Ishikawa (cell line): ENCODE results near the gene ABCB8.

Experiments used
- CEBPB ChIP-seq: IDR thresholded peaks from 2 replicates; pipeline ENCODE4 v1.6.1; 2012
- CREB1 ChIP-seq: IDR thresholded peaks from 2 replicates; pipeline ENCODE4 v1.6.1; 2012; ENCODE audit warnings: low read depth
- EGR1 ChIP-seq: IDR thresholded peaks from 2 replicates; pipeline ENCODE4 v1.6.1; 2012
- EP300 ChIP-seq: IDR thresholded peaks from 2 replicates; pipeline ENCODE4 v1.6.1; 2012; ENCODE audit warnings: borderline replicate concordance
- FOXM1 ChIP-seq: IDR thresholded peaks from 2 replicates; pipeline ENCODE4 v1.6.1; 2012; ENCODE audit warnings: low read depth, borderline replicate concordance
- NFIC ChIP-seq: IDR thresholded peaks from 2 replicates; pipeline ENCODE4 v1.6.1; 2012
- RAD21 ChIP-seq: IDR thresholded peaks from 2 replicates; pipeline ENCODE4 v1.6.1; 2012; ENCODE audit warnings: low read depth
- TAF1 ChIP-seq: IDR thresholded peaks from 2 replicates; pipeline ENCODE4 v1.6.1; 2012; ENCODE audit warnings: low read depth, mild to moderate bottlenecking
- TCF12 ChIP-seq: IDR thresholded peaks from 2 replicates; pipeline ENCODE4 v1.6.1; 2012; ENCODE audit warnings: low read depth
- TEAD4 ChIP-seq: IDR thresholded peaks from 2 replicates; pipeline ENCODE4 v1.6.1; 2012
- YY1 ChIP-seq: IDR thresholded peaks from 2 replicates; pipeline ENCODE4 v1.6.1; 2012; ENCODE audit warnings: low read depth
- ZBTB7A ChIP-seq: IDR thresholded peaks from 2 replicates; pipeline ENCODE4 v1.6.1; 2012; ENCODE audit warnings: low read depth
- TF ChIP-seq, protein P1 (sequence below): IDR thresholded peaks from 2 replicates; pipeline ENCODE4 v1.6.1; 2012; ENCODE audit warnings: low read depth, mild to moderate bottlenecking
- TF ChIP-seq, protein P2 (sequence below): IDR thresholded peaks from 2 replicates; pipeline ENCODE4 v1.6.1; 2012
- TF ChIP-seq, protein P3 (sequence below): IDR thresholded peaks from 2 replicates; pipeline ENCODE4 v1.6.1; 2012

Gene ABCB8

DNA sequence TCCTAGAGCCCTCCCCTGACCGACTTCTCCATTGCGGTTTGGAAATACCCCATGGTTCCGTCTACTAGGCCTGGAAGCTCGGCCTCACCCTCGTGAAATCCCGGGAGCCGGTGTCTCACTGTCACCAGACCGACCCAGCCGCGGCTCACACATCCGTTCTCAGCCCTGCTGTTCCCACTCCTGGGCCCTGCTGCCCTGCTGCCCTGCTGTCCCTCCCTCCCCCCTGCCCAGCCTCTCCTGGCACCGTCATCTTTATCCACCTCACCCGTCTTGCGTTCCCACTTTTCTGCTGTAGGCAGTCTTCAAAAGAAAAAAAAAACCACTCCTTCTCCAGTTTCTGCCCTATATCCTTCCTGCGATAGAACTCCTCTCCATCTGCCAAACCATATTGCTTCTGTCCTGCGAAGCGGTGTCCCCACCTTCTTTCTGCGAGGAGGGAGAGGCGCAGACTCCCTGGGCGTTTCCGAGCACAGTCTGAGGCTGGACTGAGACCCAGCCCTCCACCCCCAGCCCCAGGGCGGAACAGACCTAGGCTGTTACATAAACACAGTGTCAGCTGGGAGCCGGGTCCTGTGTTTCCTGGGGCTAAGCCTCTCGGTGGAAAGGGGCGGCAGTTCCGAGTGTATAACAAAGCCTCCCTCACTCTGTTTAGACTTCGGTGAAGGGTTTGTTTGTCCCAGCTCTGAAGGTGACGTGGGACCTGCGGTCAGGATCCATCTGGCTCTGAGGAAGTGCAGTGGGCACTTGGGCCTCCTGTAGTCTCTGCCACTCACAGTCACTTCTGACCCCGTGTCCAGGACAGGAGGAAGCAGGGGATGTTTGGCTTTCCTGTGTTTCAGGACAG lies 60.8 kb downstream of the ABCB8 start:
- TF ChIP-seq RAD21 (no peak), EP300 (no peak), CEBPB (no peak), FOXM1 (no peak), TEAD4 (no peak), YY1 (no peak), CREB1 (no peak), ZBTB7A (no peak), NFIC (no peak), EGR1 (no peak), TAF1 (no peak), TCF12 (no peak)
- TF ChIP-seq, protein P1, sequence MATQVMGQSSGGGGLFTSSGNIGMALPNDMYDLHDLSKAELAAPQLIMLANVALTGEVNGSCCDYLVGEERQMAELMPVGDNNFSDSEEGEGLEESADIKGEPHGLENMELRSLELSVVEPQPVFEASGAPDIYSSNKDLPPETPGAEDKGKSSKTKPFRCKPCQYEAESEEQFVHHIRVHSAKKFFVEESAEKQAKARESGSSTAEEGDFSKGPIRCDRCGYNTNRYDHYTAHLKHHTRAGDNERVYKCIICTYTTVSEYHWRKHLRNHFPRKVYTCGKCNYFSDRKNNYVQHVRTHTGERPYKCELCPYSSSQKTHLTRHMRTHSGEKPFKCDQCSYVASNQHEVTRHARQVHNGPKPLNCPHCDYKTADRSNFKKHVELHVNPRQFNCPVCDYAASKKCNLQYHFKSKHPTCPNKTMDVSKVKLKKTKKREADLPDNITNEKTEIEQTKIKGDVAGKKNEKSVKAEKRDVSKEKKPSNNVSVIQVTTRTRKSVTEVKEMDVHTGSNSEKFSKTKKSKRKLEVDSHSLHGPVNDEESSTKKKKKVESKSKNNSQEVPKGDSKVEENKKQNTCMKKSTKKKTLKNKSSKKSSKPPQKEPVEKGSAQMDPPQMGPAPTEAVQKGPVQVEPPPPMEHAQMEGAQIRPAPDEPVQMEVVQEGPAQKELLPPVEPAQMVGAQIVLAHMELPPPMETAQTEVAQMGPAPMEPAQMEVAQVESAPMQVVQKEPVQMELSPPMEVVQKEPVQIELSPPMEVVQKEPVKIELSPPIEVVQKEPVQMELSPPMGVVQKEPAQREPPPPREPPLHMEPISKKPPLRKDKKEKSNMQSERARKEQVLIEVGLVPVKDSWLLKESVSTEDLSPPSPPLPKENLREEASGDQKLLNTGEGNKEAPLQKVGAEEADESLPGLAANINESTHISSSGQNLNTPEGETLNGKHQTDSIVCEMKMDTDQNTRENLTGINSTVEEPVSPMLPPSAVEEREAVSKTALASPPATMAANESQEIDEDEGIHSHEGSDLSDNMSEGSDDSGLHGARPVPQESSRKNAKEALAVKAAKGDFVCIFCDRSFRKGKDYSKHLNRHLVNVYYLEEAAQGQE, result no peak
- TF ChIP-seq, protein P2, sequence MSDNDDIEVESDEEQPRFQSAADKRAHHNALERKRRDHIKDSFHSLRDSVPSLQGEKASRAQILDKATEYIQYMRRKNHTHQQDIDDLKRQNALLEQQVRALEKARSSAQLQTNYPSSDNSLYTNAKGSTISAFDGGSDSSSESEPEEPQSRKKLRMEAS, result no peak
- TF ChIP-seq, protein P3, sequence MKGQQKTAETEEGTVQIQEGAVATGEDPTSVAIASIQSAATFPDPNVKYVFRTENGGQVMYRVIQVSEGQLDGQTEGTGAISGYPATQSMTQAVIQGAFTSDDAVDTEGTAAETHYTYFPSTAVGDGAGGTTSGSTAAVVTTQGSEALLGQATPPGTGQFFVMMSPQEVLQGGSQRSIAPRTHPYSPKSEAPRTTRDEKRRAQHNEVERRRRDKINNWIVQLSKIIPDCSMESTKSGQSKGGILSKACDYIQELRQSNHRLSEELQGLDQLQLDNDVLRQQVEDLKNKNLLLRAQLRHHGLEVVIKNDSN, result no peak

DNA sequence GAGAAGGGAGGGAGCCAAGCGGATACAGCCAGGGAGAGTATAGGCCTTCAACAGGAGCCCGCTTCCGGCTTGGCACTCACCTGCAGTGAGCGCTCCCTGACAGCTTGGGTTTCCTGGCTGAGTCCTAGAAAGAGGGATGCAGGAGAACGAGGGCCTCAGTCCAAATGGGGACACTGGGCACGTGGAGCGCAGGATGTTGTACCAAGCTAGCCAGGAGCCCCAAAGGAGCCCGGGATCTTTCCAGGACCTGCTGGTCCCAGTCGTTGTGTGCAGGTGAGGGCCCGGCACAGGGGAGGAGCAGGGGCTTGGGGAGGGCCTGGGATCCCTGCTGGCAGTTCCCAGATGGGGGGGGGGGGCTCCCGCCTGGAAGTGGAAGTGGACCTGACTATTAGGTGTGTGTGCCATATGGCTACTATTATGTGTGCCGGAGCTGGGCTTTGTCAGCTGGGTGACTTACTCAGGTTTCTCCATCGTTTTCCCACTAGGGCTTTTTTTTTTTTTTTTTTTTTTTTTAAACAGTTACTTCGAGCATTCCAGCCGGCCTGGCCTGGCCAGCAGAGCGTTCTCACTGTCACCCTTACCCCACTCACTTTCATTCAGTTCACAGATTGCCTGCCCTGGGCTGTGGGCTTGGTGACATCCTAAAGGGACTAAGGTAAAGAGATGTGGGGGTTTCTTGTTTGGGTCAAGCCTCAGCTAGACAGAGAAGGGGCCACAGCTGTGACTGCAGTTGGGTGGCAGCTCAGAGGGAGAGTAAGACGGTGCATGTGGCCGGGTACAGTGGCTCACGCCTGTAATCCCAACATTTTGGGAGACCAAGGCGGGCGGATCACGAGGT lies 61.9 kb downstream of the ABCB8 start:
- TF ChIP-seq FOXM1 (no peak), YY1 (no peak), RAD21 (no peak), TCF12 (no peak), EP300 (no peak), EGR1 (no peak), TEAD4 (no peak), TAF1 (no peak), CREB1 (no peak), CEBPB (no peak), ZBTB7A (no peak), NFIC (no peak)
- TF ChIP-seq, protein P3, result no peak
- TF ChIP-seq, protein P1, result no peak

DNA sequence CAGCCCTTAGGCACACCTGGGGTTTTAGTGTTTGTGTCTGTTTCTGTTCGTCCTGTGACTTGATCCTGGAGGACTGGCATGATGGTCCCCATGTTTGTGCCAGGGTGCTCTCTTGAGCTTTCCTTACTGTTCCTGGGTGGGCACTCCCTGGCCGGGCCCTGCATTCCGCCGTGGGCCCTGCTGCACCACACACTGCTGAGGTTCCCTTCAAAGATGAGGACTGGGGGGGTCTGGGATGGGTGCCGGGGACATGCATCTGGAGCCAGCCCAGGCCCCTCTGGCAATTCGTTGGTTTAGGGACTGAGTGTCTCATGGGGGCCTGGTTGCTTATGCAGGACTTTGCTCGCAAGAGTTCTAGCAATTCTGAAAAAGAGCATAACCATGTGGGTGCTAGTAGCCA lies 62.8 kb downstream of the ABCB8 start:
- TF ChIP-seq, protein P2, result no peak
- TF ChIP-seq, protein P1, result no peak
- TF ChIP-seq RAD21 (no peak), EGR1 (no peak), CEBPB (no peak), YY1 (no peak), EP300 (no peak), TCF12 (no peak), TAF1 (no peak), FOXM1 (no peak), CREB1 (no peak), NFIC (no peak), ZBTB7A (no peak), TEAD4 (no peak)
- TF ChIP-seq, protein P3, result no peak
